HL-60/S4 (cell line): ENCODE data around the gene CLTB.

ENCODE experiments used
- in situ Hi-C: fragments of 300-500 bp; cut with MboI; formaldehyde crosslinking; loops from 2 replicates; pipeline ENCODE4 v1.14.3; 2022; ENCODE audit warnings: low sequenced_read_pairs

The CLTB gene

GRCh38 chr5:176406436-176407052, 9.8 kb downstream of the CLTB start:
- in situ Hi-C loops, result no loop called here

GRCh38 chr5:176405656-176406435, 10.5 kb downstream of the CLTB start:
- in situ Hi-C loops, result no loop called here

DNA sequence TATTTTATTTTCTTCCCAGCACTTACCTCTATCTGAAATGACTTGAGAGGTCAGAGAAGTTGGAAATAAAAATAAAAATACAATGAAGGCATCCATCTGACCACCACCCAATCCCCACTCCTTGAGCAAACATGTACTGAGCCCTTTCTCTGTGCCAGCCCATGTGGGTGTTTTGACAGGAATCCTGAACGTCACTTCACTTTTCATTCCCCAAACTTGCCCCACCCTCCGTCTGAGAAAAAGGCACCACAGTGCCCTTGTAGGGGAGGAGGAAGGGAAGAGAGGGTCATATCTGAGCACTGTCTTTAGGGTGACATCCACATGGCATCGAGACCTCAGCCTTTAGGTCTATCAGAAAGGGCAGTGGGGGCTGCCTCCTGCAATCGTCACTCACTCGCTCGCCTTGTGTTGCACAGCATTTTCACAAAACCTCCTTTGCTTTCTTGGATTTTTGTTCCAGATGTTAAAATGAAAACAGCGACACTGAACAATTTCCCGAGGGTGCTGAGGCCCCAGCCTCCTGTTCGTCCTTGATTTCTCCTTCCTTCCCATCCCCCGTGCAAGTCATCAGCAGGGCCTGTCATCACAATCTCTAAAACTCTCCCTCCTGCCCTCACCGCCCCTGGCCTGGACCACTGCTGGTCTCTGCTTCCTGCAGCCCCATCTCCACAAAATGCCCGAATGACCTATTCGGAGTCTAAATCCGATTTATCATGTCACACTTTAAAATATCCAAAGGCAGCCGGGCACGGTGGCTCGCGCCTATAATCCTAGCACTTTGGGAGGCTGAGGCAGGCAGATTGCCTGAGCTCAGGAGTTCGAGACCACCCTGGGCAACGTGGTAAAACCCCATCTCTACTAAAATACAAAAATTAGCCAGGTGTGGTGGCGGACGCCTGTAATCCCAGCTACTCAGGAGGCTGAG, 14.8 kb downstream of the CLTB start:
- in situ Hi-C loops, result no loop called here

GRCh38 chr5:176400382-176401156, 15.8 kb downstream of the CLTB start:
- in situ Hi-C loops, result no loop called here

DNA sequence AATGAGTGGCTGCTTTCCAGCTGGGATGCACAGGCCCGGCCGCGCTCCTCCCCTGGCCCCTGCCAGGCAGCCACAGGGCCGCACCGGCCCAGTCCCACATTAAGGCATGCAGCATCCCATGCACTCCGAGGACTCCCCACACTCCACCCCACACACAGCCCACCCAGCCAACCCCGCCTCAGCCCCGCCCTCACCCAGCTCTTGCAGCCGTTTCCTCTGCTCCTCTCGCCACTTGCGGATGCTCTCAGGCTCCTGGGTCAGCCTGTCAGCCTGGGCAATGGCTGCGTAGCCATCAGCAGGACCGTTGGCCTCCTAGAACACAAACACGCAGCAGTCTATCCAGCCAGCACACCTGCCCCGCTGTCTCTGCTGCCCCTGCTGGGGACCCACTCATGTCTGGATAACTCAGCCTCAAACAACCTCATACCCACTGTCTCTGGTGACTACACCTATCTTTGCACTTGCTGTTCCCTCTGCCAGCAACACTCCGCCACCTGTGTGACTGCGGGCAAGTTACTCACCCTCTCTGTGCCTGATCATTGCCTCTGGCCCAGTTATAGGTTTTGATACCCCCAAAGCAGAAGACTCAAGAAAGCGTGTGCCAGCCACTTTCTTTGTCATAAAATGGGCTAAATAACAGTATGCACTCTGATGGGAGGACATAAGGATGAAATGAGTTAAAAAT, 18.5 kb downstream of the CLTB start:
- in situ Hi-C loops, result no loop called here

DNA sequence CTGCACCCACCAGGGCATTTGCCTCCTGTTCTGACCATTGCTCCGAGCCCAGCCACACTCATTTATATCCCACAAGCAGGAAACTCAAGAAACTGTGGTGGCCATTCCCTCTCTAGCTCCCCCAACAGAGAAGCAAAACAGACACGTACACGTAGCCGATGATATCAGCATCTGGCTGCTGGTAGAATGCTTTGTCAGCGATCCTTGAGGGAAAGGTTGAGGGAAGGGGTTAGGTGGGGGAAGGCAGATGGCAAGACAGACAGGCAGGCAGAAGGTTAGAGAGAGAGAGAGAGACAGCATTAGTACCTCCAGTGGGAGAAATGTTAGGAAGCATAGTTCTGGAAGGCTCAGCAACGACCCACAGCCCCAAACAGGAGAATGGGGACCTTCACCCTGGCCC, 20.0 kb downstream of the CLTB start:
- in situ Hi-C loops, result no loop called here

- in situ Hi-C loops, result no loop called here
Measured at GRCh38 chr5:176394881-176395675, 21.3 kb downstream of the CLTB start.

- in situ Hi-C loops, result no loop called here
Measured at GRCh38 chr5:176394096-176394495, 22.2 kb downstream of the CLTB start.

DNA sequence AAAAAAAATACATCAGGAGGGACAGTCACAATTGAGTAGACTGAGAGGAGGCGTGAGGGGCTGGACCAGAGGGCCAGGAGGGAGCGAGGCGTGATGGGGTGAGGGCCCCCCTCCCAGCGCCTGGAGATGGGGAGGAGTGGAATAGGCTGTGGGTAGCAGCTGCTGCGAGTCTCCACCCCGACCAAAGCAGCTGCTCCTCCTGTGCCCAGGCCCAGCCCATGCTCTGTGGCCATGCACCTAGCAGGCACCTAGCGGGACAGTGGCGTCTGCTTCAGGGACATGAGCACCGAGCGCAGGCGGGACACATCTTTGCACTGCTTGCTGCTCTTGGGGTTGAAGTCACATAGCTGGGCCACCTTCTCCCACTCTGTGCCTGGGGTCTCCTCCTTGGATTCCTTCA, 23.8 kb downstream of the CLTB start:
- in situ Hi-C loops, result no loop called here

- in situ Hi-C loops, result no loop called here
Measured at GRCh38 chr5:176391999-176392398, 24.3 kb downstream of the CLTB start.

GRCh38 chr5:176391479-176391878, 24.9 kb downstream of the CLTB start:
- in situ Hi-C loops, result no loop called here

DNA sequence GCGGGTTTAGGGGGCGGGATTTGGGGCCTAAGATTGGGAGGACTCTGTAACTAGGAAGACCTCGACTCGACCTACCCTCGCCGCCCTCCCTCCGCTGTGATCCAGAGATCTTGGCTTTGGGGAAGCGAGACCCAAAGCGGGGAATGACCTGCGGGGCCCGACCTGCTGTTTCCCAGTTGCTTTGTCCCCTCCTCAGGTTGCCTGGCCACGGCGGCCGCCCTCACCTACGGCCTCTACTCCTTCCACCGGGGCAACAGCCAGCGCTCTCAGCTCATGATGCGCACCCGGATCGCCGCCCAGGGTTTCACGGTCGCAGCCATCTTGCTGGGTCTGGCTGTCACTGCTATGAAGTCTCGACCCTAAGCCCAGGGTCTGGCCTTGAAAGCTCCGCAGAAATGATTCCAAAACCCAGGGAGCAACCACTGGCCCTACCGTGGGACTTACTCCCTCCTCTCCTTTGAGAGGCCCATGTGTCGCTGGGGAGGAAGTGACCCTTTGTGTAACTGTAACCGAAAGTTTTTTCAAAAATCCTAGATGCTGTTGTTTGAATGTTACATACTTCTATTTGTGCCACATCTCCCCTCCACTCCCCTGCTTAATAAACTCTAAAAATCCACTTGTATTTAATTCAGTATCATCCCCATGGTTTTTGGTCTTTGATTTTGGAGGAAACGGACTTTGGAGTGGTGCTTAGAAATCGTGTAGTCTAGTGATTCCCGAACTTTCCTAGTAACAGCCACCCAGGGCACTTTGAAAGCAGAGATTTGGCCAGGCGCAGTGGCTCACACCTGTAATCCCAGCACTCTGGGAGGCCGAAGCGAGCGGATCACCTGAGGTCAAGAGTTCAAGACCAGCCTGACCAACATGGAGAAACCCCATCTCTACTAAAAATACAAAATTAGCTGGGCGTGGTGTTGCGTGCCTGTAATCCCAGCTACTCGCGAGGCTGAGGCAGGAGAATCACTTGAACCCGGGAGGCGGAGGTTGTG, 26.9 kb downstream of the CLTB start:
- in situ Hi-C loops, result no loop called here

GRCh38 chr5:176388444-176389134, 27.8 kb downstream of the CLTB start, which contains the start of the genes HIGD2A and NOP16:
TSS of gene HIGD2A (plus strand) at chr5:176388751. CDS start at chr5:176388820, 69 bp downstream.
TSS of gene NOP16 (minus strand) at chr5:176388598. CDS start at chr5:176388539, 59 bp downstream.
- in situ Hi-C loops, result no loop called here

GRCh38 chr5:176388003-176388443, 28.3 kb downstream of the CLTB start:
- in situ Hi-C loops, result no loop called here

DNA sequence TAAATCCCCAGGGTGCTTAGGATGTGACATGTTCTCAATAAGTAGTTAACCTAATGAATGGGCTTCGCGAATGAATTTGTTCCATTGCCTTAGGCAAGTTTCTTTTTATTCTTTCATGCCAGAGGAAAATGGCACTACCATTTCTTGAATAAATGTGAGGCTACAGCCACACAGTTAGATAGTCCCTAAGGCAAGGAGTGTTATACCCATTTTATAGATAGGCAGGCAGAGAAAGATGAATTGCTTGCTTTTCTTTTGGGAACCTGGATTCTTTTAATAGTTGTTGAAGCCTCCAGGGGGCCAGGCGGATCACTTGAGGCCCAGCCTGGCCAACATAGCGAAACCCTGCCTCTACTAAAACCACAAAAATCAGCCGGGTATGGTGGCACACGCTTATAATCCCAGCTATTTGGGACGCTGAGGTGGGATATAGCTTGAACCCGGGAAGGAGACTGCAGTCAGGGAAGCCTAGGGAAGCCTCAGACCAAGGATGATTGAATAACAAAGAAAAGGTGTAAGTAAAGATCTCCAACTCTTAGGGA, 28.9 kb downstream of the CLTB start:
- in situ Hi-C loops, result no loop called here

- in situ Hi-C loops, result no loop called here
Measured at GRCh38 chr5:176386491-176386890, 29.8 kb downstream of the CLTB start.

DNA sequence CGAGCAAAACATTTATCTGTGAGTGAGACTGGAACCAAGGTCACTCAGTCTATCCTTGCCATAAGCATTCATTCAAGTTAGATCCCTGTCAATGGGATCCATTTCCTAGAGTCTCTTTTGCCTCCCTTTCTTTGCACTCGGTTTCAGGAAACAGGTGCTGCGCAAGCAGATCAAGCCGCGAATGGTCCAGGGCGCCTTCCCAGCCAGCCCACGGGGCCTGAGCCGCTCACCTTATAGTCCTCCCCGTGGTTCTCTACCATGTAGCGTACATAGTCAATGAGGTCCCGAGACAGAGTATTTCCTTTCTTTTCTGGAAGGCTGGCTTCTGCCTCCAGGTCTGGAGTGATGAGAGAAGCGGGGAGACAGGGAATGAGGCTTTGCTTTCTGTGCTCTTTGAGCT, 31.3 kb downstream of the CLTB start:
- in situ Hi-C loops, result no loop called here
